ENCODE data around the gene TFF3.

- no peak for TF ChIP-seq CTCF (conservative IDR thresholded peaks at IDR 0.05; ENCODE audit: low read depth in 2 of 2)
- no peak for TF ChIP-seq ETS1 (IDR thresholded peaks at IDR 0.05)
- no peak for TF ChIP-seq EZH2 (IDR thresholded peaks at IDR 0.05; ENCODE audit: low read depth, unreplicated experiment)
Observed at GRCh38 chr21:42265231-42265812, 49.9 kb downstream of the TFF3 start.

All from GM23338 (cell line).